Measurements from ENCODE around the gene UBXN7.

DNA sequence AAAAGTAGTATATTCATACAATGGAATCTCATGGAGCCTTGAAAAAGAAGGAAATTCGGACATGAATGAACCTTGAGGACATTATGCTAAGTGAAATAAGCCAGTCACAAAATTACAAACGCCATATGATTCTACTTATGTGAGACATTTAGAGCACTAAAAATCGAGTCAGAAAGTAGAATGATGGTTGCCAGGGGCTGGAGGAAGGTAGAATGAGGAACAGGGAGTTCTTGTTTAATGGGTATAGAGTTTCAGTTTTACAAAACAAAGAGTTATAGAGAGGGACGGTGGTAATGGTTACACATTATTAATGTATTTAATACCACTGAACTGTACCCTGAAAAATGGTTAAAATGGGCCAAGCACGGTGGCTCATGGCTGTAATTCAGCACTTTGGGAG lies 19.5 kb downstream of the UBXN7 start:
- no peak for TF ChIP-seq RCOR1 (IDR thresholded peaks at IDR 0.05; ENCODE audit: low read length)
- TF ChIP-seq, protein P1, sequence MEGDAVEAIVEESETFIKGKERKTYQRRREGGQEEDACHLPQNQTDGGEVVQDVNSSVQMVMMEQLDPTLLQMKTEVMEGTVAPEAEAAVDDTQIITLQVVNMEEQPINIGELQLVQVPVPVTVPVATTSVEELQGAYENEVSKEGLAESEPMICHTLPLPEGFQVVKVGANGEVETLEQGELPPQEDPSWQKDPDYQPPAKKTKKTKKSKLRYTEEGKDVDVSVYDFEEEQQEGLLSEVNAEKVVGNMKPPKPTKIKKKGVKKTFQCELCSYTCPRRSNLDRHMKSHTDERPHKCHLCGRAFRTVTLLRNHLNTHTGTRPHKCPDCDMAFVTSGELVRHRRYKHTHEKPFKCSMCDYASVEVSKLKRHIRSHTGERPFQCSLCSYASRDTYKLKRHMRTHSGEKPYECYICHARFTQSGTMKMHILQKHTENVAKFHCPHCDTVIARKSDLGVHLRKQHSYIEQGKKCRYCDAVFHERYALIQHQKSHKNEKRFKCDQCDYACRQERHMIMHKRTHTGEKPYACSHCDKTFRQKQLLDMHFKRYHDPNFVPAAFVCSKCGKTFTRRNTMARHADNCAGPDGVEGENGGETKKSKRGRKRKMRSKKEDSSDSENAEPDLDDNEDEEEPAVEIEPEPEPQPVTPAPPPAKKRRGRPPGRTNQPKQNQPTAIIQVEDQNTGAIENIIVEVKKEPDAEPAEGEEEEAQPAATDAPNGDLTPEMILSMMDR (IDR thresholded peaks at IDR 0.05), result no peak

Data from SK-N-SH (cell line).